B cell (primary cell): Measurements from ENCODE around the gene TMEM114.

Experiments used
- EZH2 ChIP-seq: IDR thresholded peaks from 2 replicates; pipeline ENCODE4 v1.6.1; 2012; ENCODE audit warnings: borderline replicate concordance, low read depth, mild to moderate bottlenecking, moderate library complexity, low read length; ENCODE audit not compliant: insufficient read depth, poor library complexity, severe bottlenecking
- TF ChIP-seq, protein P1 (sequence below): fragments of 200-600 bp; IDR thresholded peaks from one replicate; pipeline ENCODE4 v1.8.0; 2022; ENCODE audit warnings: antibody characterized with exemption, mild to moderate bottlenecking

DNA sequence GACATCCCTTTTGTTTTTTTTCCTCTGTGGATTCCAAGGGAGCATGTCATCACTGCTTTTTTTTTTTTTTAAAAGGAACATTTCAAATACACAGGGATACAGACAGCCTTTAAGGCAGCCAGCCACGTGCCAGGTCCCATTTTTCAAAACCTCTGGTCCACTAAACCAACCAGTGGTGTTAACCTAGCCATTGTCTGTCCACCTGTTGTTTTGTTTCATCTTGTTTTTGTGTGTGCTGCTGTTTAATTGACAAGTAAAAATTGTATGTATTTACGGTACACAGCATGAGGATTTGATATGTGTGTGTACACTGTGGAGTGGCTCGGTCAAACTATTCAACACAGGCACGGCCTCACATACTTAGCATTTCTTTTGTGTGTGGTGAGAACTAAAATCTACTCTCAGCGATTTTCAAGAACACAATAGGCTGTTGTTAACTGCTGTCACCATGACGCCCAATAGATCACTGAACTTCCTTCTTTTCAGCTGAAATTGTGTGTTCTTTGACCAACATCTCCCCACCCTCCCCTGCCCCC is 19.2 kb downstream of the TMEM114 start:
- TF ChIP-seq, protein P1, sequence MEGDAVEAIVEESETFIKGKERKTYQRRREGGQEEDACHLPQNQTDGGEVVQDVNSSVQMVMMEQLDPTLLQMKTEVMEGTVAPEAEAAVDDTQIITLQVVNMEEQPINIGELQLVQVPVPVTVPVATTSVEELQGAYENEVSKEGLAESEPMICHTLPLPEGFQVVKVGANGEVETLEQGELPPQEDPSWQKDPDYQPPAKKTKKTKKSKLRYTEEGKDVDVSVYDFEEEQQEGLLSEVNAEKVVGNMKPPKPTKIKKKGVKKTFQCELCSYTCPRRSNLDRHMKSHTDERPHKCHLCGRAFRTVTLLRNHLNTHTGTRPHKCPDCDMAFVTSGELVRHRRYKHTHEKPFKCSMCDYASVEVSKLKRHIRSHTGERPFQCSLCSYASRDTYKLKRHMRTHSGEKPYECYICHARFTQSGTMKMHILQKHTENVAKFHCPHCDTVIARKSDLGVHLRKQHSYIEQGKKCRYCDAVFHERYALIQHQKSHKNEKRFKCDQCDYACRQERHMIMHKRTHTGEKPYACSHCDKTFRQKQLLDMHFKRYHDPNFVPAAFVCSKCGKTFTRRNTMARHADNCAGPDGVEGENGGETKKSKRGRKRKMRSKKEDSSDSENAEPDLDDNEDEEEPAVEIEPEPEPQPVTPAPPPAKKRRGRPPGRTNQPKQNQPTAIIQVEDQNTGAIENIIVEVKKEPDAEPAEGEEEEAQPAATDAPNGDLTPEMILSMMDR = no peak
- TF ChIP-seq EZH2 = no peak
